WTC11 (cell line): ENCODE data around the gene GNAO1. TPM values are rescaled to one million over a fixed set of nuclear protein-coding genes. Genes with fewer than 3 reads are reported as not detected.
A peak's percentile ranks its signal among the peaks of the same experiment; 100 is the strongest.

Experiments
- ATAC-seq: fragments of 200-7000 bp; cut with Tn5 transposase; 2 replicates; pipeline ENCODE4 v1.10.0; 2021; ENCODE audit warnings: mild to moderate bottlenecking, moderate library complexity
- CTCF ChIA-PET: fragments of 300-600 bp; sonication (Branson Sonifier 250); formaldehyde crosslinking; loops from one replicate; lab custom pipeline; 2021; ENCODE audit warnings: antibody characterized with exemption; lab: Charles Lee
- POLR2A ChIA-PET: fragments of 350-600 bp; sonication (Branson Sonifier 250); formaldehyde crosslinking; loops from one replicate; lab custom pipeline; 2021; ENCODE audit warnings: antibody characterized with exemption; lab: Charles Lee
- DNase-seq: peaks from one replicate; pipeline ENCODE4 v3.0.0; 2021; ENCODE audit warnings: low spot score
- H3K27ac Mint-ChIP-seq: 2 replicates; pipeline ENCODE4 v1.8.0; 2021; ENCODE audit warnings: mixed read lengths
- H3K27me3 Mint-ChIP-seq: 2 replicates; pipeline ENCODE4 v1.8.0; 2021; ENCODE audit warnings: low read depth, mild to moderate bottlenecking, moderate library complexity, mixed read lengths
- H3K36me3 Mint-ChIP-seq: 2 replicates; pipeline ENCODE4 v1.8.0; 2021; ENCODE audit warnings: mixed read lengths
- H3K4me1 Mint-ChIP-seq: 2 replicates; pipeline ENCODE4 v1.8.0; 2022; ENCODE audit warnings: mixed read lengths
- H3K4me3 Mint-ChIP-seq: 2 replicates; pipeline ENCODE4 v1.8.0; 2021; ENCODE audit warnings: mild to moderate bottlenecking, moderate library complexity, mixed read lengths
- H3K9me3 Mint-ChIP-seq: 2 replicates; pipeline ENCODE4 v1.8.0; 2021; ENCODE audit warnings: mixed read lengths
- ARID4B ChIP-seq: sonication (generic); formaldehyde crosslinking; IDR thresholded peaks from 2 replicates; pipeline ENCODE4 v1.8.0; 2023; ENCODE audit warnings: missing genetic modification reagents, mild to moderate bottlenecking, borderline replicate concordance
- ATF6 ChIP-seq: sonication (generic); formaldehyde crosslinking; IDR thresholded peaks from 2 replicates; pipeline ENCODE4 v1.8.1; 2023; ENCODE audit warnings: mild to moderate bottlenecking, missing genetic modification reagents
- CREB1 ChIP-seq: sonication (generic); formaldehyde crosslinking; IDR thresholded peaks from 2 replicates; pipeline ENCODE4 v1.8.0; 2023; ENCODE audit warnings: mild to moderate bottlenecking, missing genetic modification reagents
- CTCF ChIP-seq: fragments of 200-600 bp; IDR thresholded peaks from 2 replicates; pipeline ENCODE4 v1.8.0; 2022; ENCODE audit warnings: antibody characterized with exemption
- E2F1 ChIP-seq: sonication (generic); formaldehyde crosslinking; IDR thresholded peaks from 2 replicates; pipeline ENCODE4 v1.8.0; 2022; ENCODE audit warnings: mild to moderate bottlenecking, missing genetic modification reagents
- E2F4 ChIP-seq: sonication (generic); formaldehyde crosslinking; IDR thresholded peaks from 2 replicates; pipeline ENCODE4 v1.8.1; 2022; ENCODE audit warnings: low read depth, mild to moderate bottlenecking, moderate library complexity, missing genetic modification reagents, borderline replicate concordance
- ETV6 ChIP-seq: sonication (generic); formaldehyde crosslinking; IDR thresholded peaks from 2 replicates; pipeline ENCODE4 v1.8.1; 2022; ENCODE audit warnings: mild to moderate bottlenecking, missing genetic modification reagents
- IRF2 ChIP-seq: sonication (generic); formaldehyde crosslinking; IDR thresholded peaks from 2 replicates; pipeline ENCODE4 v1.8.0; 2022; ENCODE audit warnings: low read depth, missing genetic modification reagents, borderline replicate concordance
- MXD4 ChIP-seq: fragments of 250-450 bp; sonication (Bioruptor Pico); IDR thresholded peaks from 2 replicates; pipeline ENCODE4 v1.8.0; 2021; ENCODE audit warnings: mild to moderate bottlenecking, moderate library complexity, borderline replicate concordance
- NR3C1 ChIP-seq: sonication (generic); formaldehyde crosslinking; conservative IDR thresholded peaks from 2 replicates; pipeline ENCODE4 v1.8.1; 2023; ENCODE audit warnings: low read depth, mild to moderate bottlenecking, missing genetic modification reagents
- OVOL2 ChIP-seq: fragments of 250-450 bp; sonication (Bioruptor Pico); IDR thresholded peaks from 2 replicates; pipeline ENCODE4 v1.9.0; 2021; ENCODE audit warnings: mild to moderate bottlenecking, borderline replicate concordance
- PRRX2 ChIP-seq: fragments of 250-450 bp; sonication (Bioruptor Pico); IDR thresholded peaks from 2 replicates; pipeline ENCODE4 v1.8.0; 2021; ENCODE audit warnings: mild to moderate bottlenecking
- TCF7 ChIP-seq: sonication (generic); formaldehyde crosslinking; IDR thresholded peaks from 2 replicates; pipeline ENCODE4 v1.8.0; 2022; ENCODE audit warnings: mild to moderate bottlenecking, low read depth, missing genetic modification reagents, moderate library complexity
- ZNF232 ChIP-seq: sonication (generic); formaldehyde crosslinking; IDR thresholded peaks from 2 replicates; pipeline ENCODE4 v1.8.0; 2022; ENCODE audit warnings: mild to moderate bottlenecking, missing genetic modification reagents
- ZNF281 ChIP-seq: sonication (generic); formaldehyde crosslinking; IDR thresholded peaks from 2 replicates; pipeline ENCODE4 v1.8.0; 2023; ENCODE audit warnings: mild to moderate bottlenecking, missing genetic modification reagents
- ZNF317 ChIP-seq: sonication (generic); formaldehyde crosslinking; IDR thresholded peaks from 2 replicates; pipeline ENCODE4 v1.8.1; 2023; ENCODE audit warnings: low read depth, mild to moderate bottlenecking, moderate library complexity, missing genetic modification reagents, borderline replicate concordance
- ZNF512 ChIP-seq: sonication (generic); formaldehyde crosslinking; IDR thresholded peaks from 2 replicates; pipeline ENCODE4 v1.8.1; 2022; ENCODE audit warnings: missing genetic modification reagents, borderline replicate concordance
- total RNA-seq: library from RNA; stranded (reverse); gene quantifications from 3 replicates; pipeline ENCODE4 v1.2.3, GENCODE V29; 2021

GNAO1 gene
- total RNA-seq, 1 experiment from 2014 or later: 30.6 TPM

- DNase-seq: no peak
- Mint-ChIP-seq H3K9me3 (no peaks in the 10 kb centered on the region), H3K4me1 (peaks cover 58% of the 10 kb centered on the region), H3K27ac (peak overlapping the region; percentile 21), H3K27me3 (peaks cover 11% of the 10 kb centered on the region), H3K4me3 (peak overlapping the region; percentile 6), H3K36me3 (no peaks in the 10 kb centered on the region)
- no peak for ATAC-seq
- POLR2A ChIA-PET: no interaction called here
- TF ChIP-seq TCF7 (CRISPR knock-in tag) (no peak), CTCF (no peak), IRF2 (CRISPR knock-in tag) (no peak), ZNF232 (CRISPR knock-in tag) (no peak), ZNF317 (CRISPR knock-in tag) (no peak), CREB1 (CRISPR knock-in tag) (no peak), E2F4 (CRISPR knock-in tag) (no peak), ETV6 (CRISPR knock-in tag) (no peak), NR3C1 (CRISPR knock-in tag) (no peak)
- CTCF ChIA-PET: interaction anchor here (0.6 to 1.1 kb wide), 3 partner anchors 114 to 787 kb away, joined by 3 to 6 read pairs (median 4); no protein-coding TSS in a partner anchor
These were observed 6.1 kb downstream of the GNAO1 start for GRCh38 chr16:56197192-56197992.

- no peaks in the 10 kb centered on the region for H3K36me3 Mint-ChIP-seq
- no peak for DNase-seq
- H3K4me1 Mint-ChIP-seq: peaks cover 52% of the 10 kb centered on the region
- CTCF ChIA-PET: no interaction called here
- POLR2A ChIA-PET: no interaction called here
- peaks cover 4% of the 10 kb centered on the region for H3K27me3 Mint-ChIP-seq
- peak overlapping the region; percentile 6; the same call in 1 of the 2 replicates for H3K4me3 Mint-ChIP-seq
- peak overlapping the region; percentile 49 for H3K27ac Mint-ChIP-seq
- ATAC-seq: no peak
- no peaks in the 10 kb centered on the region for H3K9me3 Mint-ChIP-seq
- TF ChIP-seq ARID4B (CRISPR knock-in tag) (no peak), ZNF512 (CRISPR knock-in tag) (no peak), MXD4 (CRISPR knock-in tag) (no peak), PRRX2 (CRISPR knock-in tag) (no peak), E2F1 (CRISPR knock-in tag) (no peak), OVOL2 (CRISPR knock-in tag) (no peak), ATF6 (CRISPR knock-in tag) (no peak), ZNF281 (CRISPR knock-in tag) (no peak)
These were observed 6.9 kb downstream of the GNAO1 start for GRCh38 chr16:56198006-56198754.
